Measurements from ENCODE around the gene SLC23A1. TPM values are rescaled to one million over a fixed set of nuclear protein-coding genes. Genes with fewer than 3 reads are reported as not detected.

SLC23A1 gene
- total RNA-seq, 6 experiments from 2014 or later, result 11.7 to 51.0 (median 22.8) TPM

GRCh38 chr5:139417214-139417613 lies 34.1 kb upstream of the SLC23A1 start:
- H3K27ac ChIP-seq, result no peak overlapping the region

GRCh38 chr5:139416651-139417050 lies 33.6 kb upstream of the SLC23A1 start:
- no peak overlapping the region for H3K4me3 ChIP-seq
- TF ChIP-seq POLR2A (IDR thresholded peaks at IDR 0.05), result no peak
- TF ChIP-seq CTCF (IDR thresholded peaks at IDR 0.05), result no peak
- WGBS (ENCODE audit: insufficient coverage, low coverage, low lambda C conversion rate, missing lambda C conversion rate), result 80% methylated on average over 8 of the region's 9 CpGs
- DNase-seq, result peak in 1 of 3 donors; percentile 28
- no peak for ATAC-seq
- no peak overlapping the region for H3K27ac ChIP-seq
- no peaks in the 10 kb centered on the region for H3K27me3 ChIP-seq
- no peaks in the 10 kb centered on the region for H3K9me3 ChIP-seq
- intact Hi-C loops (cut with DNase I), result no loop called here
- H3K36me3 ChIP-seq, result no peaks in the 10 kb centered on the region
- no peaks in the 10 kb centered on the region for H3K4me1 ChIP-seq

More at GRCh38 chr5:139417214-139417613, 34.1 kb upstream of the SLC23A1 start:
- intact Hi-C loops (cut with DNase I), result no loop called here
- Histone ChIP-seq H3K36me3 (no peaks in the 10 kb centered on the region), H3K4me3 (no peak overlapping the region), H3K9me3 (no peaks in the 10 kb centered on the region), H3K4me1 (no peaks in the 10 kb centered on the region), H3K27me3 (no peaks in the 10 kb centered on the region)
- ATAC-seq (no peak), DNase-seq (peak in 1 of 3 donors; percentile 23)
- TF ChIP-seq POLR2A (IDR thresholded peaks at IDR 0.05) (no peak), CTCF (IDR thresholded peaks at IDR 0.05) (no peak)
- WGBS (ENCODE audit: insufficient coverage, low coverage, low lambda C conversion rate, missing lambda C conversion rate), result 35% methylated on average over 3 of the region's 4 CpGs

GRCh38 chr5:139415869-139416268 lies 32.8 kb upstream of the SLC23A1 start:
- no peaks in the 10 kb centered on the region for H3K27me3 ChIP-seq
- DNase-seq (no peak), ATAC-seq (no peak)
- no peaks in the 10 kb centered on the region for H3K36me3 ChIP-seq
- intact Hi-C loops (cut with DNase I), result no loop called here
- no peak for TF ChIP-seq CTCF (IDR thresholded peaks at IDR 0.05)
- TF ChIP-seq POLR2A (IDR thresholded peaks at IDR 0.05), result no peak
- no peaks in the 10 kb centered on the region for H3K4me1 ChIP-seq
- no peak overlapping the region for H3K4me3 ChIP-seq
- no peak overlapping the region for H3K27ac ChIP-seq
- no peaks in the 10 kb centered on the region for H3K9me3 ChIP-seq

GRCh38 chr5:139415221-139415861 lies 32.2 kb upstream of the SLC23A1 start:
- no peak for TF ChIP-seq POLR2A (IDR thresholded peaks at IDR 0.05)
- TF ChIP-seq CTCF (IDR thresholded peaks at IDR 0.05), result no peak
- H3K4me1 ChIP-seq, result no peaks in the 10 kb centered on the region
- H3K27me3 ChIP-seq, result no peaks in the 10 kb centered on the region
- DNase-seq (peak in 1 of 3 donors; percentile 39), ATAC-seq (no peak)
- no peak overlapping the region for H3K27ac ChIP-seq
- WGBS (ENCODE audit: insufficient coverage, low coverage, low lambda C conversion rate, missing lambda C conversion rate), result 69% methylated on average over 3 of the region's 8 CpGs
- no peaks in the 10 kb centered on the region for H3K9me3 ChIP-seq
- intact Hi-C loops (cut with DNase I), result no loop called here
- no peak overlapping the region for H3K4me3 ChIP-seq
- H3K36me3 ChIP-seq, result no peaks in the 10 kb centered on the region
